HG02852 (cell line): ENCODE measurements around the gene CD1D.
"Not testable (repeated sequence)": the region's sequence is repeated elsewhere in the genome, so short reads cannot be mapped to it uniquely, and the experiment has no call there.

ENCODE experiments used
- ATAC-seq: cut with Tn5 transposase; IDR thresholded peaks from one replicate; pipeline ENCODE4 v1.9.1; 2021; ENCODE audit warnings: mild to moderate bottlenecking, moderate library complexity; ENCODE audit not compliant: unreplicated experiment

The CD1D gene

DNA sequence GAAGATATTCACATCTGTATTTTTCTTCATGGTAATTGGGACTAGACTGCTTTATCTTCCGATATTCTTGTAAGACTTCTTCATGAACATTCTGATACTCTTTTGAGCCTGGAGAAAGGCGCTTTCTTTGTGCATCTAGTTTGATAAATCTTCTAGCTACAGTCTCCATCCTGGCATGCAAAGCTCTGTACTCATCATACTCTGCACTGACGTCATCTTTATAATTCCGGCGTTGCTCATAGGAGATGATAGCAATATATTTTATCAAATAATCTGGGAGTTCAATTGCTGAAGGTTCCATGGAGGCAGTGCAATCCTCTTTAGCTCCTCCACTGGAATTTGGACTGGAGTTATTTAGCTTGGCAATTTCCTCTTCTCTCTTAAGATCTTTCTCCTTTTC, 4.8 kb upstream of the CD1D start:
- not testable (repeated sequence) for ATAC-seq

DNA sequence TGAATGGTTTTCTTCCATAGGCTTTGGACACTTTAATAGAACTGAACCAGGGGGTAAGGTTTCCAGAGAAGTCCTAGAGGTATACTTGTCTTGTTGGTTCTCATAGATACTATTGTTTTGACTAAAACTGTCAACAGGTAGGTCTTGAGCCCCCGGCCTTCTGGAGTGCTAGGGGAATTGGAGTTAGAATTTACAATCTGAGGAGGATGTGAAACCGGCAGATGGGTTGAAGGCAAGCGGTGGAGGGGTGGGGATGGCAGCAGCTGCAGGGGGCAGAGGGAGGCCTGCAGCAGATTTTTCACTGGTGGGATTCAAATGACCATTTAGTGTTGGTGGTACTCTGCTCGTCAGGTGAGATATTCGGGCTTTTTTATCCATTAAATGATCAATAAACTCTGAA, 4.3 kb upstream of the CD1D start:
- ATAC-seq = no peak

DNA sequence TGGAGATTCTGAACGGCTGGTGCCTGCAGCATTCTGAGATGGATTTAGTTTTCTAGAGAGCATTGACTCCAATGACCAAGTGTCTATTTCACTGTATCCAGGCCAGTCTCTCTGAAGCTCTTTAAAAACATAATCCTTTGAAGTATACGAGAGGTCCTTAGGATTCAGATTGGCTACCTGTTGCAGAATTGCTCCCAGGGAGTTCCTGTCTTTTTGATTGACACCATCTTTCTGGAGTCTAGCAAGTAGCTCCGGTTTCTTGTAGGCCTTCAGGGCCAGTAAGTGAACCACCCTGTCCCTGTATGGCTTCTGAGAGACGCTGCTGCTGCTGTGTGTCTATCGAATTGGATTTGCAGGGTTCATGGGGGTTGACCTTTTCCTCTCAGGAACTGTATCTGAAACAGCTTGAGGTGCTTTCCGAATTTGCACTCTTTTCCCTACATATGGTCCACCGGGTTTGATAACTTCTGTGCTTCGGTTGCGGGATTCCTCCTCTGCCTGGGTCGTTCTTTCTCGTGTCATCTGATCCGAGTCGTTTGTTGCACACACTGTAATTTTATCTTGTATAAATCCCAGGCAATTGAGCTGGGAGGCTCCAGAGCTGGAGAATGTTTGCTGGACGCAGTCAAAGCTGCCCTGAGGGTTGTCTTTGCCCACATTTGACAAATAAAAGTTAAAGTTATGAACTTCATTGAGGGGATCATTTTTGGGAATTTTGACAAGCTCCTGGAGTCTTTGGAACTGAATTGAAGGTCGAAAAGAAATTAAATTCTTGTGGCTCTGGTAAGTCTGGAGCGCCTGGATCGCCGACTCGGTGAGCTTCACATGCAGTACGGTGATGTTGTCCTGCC, 3.6 kb upstream of the CD1D start:
- ATAC-seq = not testable (repeated sequence)

DNA sequence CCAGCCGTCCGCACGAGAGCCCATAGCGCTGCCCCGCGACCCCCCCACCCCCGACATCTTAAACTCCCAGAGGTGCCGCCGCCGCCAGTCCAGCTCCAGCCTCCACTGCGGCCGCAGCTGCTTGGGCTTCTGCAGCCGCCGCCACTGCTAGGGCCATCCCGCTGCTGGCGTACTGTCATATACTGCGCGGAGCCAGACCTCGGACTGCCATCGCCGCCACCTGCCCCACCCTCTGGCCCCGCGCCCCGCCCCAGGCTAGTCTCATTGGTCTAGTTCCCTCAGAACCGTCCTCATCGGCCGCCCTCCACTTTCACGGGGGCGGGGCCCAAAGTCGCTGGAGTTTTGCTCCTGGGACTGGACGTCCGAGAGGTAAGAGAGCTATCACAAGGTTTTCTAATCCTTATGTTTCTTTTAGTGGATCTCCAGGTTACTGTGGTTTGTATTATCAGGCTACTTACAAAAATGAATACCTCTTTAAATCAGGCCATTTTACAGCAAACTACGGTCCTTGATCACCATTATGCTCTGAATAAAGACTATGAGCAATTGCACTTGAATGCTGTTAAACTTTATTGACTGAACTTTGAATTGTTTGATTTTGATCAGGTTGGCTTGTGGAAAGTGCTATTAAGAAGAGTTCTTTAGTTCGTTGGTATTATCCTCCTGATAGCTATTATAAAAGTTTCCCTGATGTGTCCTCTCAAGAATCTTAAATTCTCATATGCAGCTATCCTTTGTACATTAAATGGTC, 2.8 kb upstream of the CD1D start:
- ATAC-seq = no peak

DNA sequence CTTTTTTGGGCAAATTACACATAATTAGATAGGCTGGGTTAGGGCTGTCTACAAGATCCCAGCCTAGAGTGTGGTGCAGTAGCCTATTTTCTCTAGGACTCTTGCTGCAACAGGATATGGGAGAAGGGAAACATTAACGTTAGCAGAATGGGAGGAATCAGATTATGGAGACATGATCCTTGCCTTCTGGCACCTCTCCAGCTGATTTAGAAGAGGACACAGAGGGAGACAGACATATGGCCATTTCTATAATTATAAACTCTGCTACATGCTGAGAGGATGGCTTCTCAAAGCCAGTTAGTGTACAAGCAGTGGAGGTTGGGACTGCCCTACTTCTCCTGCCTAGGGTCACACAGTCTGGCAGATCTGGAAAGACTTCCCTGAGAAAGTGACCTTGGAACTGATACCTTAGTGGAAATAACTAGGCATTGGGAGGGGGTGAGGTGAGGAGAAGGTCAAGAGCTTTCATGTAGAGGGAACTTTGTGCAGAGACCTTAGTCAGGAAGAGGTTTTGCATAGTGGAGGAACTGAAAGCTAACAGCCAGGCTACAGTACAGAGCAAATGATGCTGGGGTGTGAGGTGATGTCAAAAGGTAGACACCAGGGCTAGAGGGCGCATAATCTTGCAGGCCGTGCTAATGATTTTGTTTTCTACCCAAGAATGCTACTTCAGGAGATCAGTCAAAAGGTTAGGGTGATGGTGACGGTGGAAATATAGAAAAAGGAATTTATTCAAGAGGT, 1.2 kb upstream of the CD1D start:
- ATAC-seq = peak; percentile 87

DNA sequence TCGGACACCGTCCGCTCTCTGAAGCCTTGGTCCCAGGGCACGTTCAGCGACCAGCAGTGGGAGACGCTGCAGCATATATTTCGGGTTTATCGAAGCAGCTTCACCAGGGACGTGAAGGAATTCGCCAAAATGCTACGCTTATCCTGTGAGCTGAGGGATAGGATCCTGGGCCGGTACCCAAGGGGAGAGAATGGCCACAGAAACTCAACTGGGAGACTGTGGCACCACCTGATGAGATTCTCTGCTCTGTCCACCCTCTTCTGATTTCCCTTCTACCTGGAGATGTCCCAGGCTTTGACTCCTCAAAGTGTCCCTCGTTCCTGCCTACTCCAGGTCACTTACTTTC, 855 bp downstream of the CD1D start:
- ATAC-seq = no peak

DNA sequence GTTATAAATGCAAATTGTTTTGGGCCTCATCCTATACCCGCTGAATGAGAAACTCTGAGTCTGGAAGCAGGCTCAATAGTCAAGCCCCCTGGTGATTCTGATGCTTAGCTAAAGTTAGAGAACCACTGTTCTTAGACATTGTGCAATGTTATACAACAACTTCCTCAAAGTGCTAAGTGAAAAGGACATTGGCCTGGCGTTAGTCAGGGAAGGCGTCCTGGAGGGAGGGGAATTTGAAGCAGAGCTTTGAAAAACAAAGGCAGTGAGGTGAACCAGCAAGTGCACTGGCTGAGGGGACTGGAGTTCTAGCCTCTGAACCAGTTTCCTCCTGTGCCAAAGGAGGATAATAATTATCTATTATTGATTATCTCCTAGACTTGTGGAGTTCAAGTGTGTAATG, 5.1 kb downstream of the CD1D start:
- ATAC-seq = no peak

DNA sequence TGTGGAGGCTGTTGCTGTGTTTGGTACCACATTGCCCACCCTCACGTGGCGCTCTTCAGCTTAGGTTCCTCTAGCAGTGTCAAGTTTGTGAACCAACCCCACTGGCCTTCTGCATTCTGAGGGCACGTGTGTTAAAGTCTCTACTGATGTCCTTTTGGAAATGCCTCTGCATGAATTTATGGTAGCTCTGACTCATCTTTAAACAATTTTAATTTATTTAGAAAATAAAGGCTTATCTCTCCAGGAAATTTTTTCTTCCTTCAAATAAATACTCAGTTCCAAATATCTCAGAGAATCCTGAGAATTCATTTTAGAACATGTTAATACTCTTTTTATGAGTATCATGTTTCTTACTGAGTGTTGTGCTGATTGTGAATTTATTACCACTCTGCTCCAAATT, 5.5 kb downstream of the CD1D start:
- ATAC-seq = no peak

DNA sequence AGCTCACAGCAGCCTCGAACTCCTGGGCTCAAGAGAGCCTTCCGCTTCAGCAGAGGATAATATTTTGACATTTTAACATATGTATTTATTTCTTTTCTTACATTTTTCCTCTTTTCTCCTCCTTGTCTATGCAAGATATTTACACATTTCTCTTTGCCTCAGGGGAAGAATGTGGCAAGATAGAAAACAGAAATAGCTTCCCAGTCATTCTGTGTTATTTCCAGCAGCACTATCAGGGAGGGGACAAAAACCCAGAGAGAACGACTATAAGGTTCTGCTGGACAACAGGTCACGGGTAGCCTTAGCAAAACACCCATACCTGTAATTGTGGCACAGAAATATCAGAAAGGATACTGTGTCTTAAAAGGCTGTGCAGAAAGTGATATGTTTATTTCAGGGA, 7.9 kb downstream of the CD1D start:
- no peak for ATAC-seq

DNA sequence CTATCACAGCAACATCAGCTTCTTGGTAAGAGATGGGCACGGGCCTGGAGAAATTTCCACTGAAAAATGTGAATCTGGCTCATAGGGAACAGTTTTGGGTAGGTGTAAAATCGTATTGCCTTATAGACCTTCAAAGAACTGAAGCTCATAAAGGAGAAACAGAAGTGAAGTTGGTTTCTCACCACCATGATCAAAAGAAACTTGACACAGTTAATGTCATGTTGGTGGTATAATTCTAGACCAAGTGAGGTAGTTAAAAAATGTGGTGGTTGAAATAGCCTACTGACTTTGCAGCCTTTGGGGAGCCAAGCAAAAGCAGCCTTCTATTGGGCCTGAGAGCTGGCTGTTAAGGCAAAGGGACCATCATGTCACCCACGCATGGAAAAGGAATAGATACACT, 8.9 kb downstream of the CD1D start:
- no peak for ATAC-seq

DNA sequence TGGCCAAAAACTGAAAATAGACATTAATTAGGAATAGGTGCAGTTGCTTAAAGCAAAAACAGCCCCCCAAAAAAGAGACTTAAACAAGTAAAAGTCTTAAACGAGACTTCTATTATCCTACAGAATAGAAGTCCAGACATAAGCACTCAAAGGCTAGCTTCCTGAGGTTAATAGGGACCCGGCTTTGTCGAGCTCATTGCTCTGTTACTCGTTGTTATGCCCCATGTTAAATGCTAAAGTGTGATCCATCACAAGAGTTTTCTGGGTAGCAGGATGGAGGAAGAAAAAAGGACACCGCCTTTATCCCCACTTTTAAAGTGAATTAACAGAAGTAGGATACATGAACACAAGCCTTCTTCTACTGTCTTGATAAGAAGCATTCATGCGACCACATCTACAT, 10.6 kb downstream of the CD1D start:
- no peak for ATAC-seq

DNA sequence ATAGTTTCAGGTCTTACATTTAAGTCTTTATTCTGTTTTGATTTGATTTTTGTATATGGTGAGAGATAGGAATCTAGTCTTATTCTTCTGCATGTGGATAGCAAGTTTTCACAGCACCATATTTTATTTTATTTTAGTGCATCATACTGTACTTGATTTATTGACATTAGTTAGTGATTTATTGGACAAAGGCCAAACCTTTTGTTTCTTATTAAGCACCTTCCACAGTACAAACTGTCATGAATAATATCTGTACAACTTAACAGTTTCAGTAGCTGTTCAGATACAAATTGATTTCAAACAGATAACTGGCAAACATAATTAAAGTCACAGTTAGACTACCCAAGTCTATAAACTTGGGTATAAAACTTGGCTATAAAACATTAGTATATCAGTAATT, 15.8 kb downstream of the CD1D start:
- no peak for ATAC-seq

DNA sequence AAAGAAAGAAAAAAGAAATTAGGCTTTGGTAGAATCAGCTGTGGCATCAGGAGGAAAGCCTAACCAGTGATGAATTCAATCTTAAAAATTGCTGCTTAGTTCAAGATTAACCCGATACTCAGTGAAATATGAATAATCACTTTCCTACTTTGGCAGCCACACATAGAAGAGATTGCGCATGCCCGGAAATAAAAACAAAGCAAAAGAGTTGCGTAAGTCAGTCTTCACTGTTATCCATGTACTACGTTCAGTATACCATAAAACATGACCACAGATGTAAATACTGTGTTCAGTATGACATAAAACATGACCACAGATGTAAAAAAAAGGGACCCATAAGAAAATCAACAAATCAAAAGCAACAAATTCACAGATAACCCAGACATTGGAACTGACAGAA, 19.2 kb downstream of the CD1D start:
- no peak for ATAC-seq

DNA sequence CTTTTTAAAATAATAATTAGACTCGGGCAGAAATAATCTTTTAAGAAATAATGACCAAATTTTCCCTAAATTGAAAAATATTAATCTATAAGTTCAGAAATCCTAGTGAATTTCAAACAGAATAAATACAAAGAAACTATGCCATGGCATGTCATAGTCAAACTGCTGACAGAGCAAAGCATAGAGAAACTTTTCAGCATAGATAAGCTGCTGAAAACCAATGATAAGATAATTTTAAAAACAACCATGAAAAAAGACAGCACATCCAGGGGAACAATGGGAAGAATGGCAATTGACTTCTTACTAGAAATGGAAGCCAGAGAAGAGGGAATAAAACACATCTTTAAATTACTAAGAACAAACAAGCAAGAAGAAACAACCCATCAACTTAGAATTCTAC, 19.8 kb downstream of the CD1D start:
- ATAC-seq = no peak

DNA sequence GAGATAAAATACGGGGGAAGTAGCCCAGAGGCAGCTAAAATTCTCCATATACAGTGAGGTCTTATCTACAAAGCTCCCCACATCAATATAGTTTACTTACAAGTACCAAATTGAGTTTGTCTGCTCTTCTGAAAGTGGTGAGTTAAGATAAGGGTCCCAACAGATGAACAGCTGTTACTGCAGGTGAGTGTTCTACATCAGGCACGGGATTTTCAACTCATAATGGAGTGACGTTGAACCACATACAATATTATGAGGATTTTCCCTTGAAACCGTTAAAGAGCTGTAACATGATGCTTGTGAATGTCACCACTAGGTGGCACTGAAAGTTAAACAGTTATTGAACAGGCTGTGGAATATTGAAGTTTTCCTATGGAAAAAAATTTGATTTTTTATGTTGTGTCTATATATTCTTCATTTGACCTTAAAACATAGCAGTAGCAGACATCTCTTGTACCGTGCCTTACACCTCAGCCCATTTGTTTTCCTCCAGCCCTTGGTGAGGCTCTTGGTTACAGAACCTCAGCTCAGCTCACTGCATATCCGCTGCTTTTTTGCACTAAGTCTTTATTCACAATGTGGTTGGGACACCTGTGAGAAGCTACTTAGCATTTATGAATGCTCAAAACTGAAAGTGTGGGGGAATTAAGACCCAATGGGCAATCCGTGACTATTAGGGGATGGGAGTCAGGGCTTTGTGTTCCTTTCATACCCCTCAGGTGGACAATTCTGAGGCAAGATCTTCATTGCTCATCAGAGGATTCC, 23.2 kb downstream of the CD1D start:
- peak; percentile 70 for ATAC-seq

DNA sequence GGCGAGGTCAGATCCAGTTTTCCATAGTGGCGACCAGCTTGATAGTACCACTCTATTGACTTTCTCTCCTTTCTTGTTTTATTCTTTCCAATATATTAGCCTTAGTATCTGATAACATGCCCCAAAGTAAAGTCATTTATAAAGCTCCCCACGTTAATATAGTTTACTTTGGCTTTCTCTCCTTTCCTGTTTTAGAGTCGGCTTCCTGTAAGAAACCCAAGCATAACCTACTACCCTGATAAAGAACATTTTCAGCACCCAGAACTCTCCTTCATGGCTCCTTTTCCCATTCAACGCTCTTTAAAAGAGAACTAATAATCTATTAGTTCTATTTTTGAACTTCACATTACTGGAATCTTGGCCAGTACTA, 23.7 kb downstream of the CD1D start:
- no peak for ATAC-seq

DNA sequence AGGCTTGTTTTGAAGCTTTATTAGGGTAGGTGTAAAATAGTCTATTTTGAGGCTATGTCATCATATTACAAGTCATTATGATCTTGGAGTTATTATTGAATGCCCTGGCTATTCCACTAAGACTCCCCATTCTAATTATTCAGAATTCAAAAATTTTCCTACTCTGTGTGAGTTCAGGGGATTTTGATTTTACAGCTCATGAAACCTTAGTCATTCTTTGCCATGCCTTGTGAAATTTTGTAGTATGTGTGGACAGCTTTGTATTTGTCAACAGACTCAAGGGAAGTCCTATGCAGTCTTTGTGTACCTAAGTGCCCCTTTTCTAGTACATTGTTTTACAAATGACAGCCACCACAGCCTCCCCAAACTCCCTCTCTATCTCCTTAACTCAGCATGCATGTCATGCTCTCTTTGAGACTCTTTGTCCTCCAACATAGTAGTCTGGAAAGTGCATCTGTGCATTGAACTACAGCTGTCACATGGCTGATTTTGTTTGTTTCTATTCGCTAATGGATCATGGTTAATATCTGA, 28.0 kb downstream of the CD1D start:
- no peak for ATAC-seq

DNA sequence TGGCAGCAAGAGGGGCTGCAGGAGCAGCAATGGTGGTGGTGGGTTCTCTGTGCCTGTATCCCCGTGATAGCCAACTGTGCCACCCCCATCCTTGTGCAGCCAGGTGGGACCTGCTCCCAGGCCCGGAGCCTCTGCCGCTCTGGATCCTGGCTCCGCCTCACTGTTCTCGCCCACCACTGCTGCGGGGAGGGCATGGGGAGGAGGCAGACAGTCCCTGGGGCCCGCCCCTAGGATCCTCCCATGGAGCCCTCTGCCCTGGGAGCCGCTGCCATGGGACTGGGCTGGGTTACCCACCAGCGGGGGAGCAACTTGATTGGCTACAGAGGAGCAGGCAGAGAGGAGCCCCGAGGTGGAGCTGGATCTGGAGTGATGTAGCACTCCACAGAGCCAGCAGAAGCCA, 31.6 kb downstream of the CD1D start:
- ATAC-seq = no peak

DNA sequence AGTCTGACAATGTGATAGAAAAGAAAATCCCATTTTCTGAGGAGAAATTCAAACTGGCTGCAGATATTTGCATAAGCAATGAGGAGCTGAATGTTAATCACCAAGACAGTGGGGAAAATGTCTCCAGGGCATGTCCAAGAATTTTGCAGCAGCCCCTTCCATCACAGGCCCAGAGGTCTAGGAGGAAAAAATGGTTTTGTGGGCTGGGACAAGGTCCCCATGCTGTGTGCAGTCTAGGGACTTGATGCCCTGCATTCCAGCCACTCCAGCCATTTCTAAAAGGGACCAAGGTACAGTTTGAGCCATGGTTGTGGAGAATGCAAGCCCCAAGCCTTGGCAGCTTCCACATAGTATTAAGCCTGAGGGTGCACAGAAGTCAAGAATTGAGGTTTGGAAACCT, 42.8 kb downstream of the CD1D start:
- not testable (repeated sequence) for ATAC-seq

DNA sequence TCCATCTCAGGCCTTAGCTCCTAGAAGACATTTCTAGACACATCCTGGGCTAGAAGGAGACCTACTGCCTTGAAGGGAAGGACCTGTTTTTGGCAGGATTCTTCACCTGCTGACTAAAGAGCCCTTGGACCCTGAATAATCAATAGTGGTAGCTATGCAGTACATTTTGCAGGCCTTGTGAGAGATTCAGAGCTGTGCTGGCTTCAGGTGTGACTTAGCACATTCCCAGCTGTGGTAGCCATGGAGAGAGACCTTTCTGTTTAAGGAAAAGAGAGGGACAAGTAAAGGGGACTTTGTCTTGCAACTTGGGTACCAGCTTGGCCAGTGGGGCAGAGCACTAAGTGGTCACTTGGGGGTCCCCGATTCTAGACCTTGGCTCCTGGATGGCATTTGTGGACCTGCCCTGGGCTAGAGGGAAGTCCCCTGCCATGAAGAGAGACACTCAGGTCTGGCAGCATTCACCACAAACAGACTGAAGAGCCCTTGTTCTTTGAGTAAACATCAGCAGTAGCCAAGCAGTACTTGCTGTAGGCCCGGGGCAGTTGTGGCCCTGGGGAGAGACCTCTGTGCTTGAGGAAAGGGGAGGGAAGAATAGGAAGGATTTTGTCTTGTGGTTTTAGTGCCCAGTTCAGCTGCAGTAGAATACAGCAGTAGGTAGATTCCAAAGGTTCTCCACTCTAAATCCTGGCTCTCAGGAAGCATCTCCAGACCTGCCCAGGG, 47.4 kb downstream of the CD1D start:
- ATAC-seq = no peak
